Placental epithelial cell (primary cell): Measurements from ENCODE around the gene ITGA4. TPM values are rescaled to one million over a fixed set of nuclear protein-coding genes. Genes with fewer than 3 reads are reported as not detected.

Source experiments
- total RNA-seq: library from RNA; depleted of rRNA; stranded (reverse); fragments of >200 nt; gene quantifications from 2 replicates; pipeline ENCODE4 v1.2.3, GENCODE V29; 2012

Gene ITGA4
- 0.79 TPM in 1 of 2 replicates, not detected in the other for total RNA-seq

DNA sequence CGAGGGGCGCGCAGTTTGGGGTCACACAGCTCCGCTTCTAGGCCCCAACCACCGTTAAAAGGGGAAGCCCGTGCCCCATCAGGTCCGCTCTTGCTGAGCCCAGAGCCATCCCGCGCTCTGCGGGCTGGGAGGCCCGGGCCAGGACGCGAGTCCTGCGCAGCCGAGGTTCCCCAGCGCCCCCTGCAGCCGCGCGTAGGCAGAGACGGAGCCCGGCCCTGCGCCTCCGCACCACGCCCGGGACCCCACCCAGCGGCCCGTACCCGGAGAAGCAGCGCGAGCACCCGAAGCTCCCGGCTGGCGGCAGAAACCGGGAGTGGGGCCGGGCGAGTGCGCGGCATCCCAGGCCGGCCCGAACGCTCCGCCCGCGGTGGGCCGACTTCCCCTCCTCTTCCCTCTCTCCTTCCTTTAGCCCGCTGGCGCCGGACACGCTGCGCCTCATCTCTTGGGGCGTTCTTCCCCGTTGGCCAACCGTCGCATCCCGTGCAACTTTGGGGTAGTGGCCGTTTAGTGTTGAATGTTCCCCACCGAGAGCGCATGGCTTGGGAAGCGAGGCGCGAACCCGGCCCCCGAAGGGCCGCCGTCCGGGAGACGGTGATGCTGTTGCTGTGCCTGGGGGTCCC, at the start of gene ITGA4:
Gene ITGA4 (plus strand): TSS at position 266 of the 620 bp plus-strand sequence. CDS start 269 bp downstream, at position 535.

Other genes with a start within 250 kb of the ITGA4 start
- 0.33 TPM in 1 of 2 replicates, not detected in the other for gene CERKL, start 199.7 kb downstream of the ITGA4 start, total RNA-seq
- not detected in 2 replicates for gene NEUROD1, start 223.1 kb downstream of the ITGA4 start, total RNA-seq